OCI-LY7 (cell line): ENCODE data around the gene PCDH12. TPM values are rescaled to one million over a fixed set of nuclear protein-coding genes. Genes with fewer than 3 reads are reported as not detected.

ENCODE experiments used
- BruUV-seq: library from RNA; stranded (reverse); fragments of 400-500 nt; replicated peaks from 2 replicates; lab custom pipeline; 2021; lab: Mats Ljungman, UMichigan
- CTCF ChIA-PET: fragments of 300-600 bp; sonication (Branson Sonifier 250); formaldehyde crosslinking; loops from one replicate; lab custom pipeline; 2022; ENCODE audit warnings: antibody characterized with exemption; ENCODE audit not compliant: unreplicated experiment; lab: Charles Lee
- POLR2A ChIA-PET: fragments of 300-600 bp; sonication (Branson Sonifier 250); formaldehyde crosslinking; loops from one replicate; lab custom pipeline; 2022; ENCODE audit warnings: antibody characterized with exemption; lab: Charles Lee
- DNase-seq: peaks from one replicate; pipeline ENCODE4 v3.0.0-alpha.2; 2015; ENCODE audit warnings: low spot score
- H2AFZ ChIP-seq: fragments of 200-600 bp; sonication (generic), shearing (Covaris generic); 2 replicates; pipeline ENCODE4 v1.6.1; 2014; ENCODE audit warnings: mild to moderate bottlenecking, antibody characterized with exemption, low read length, moderate library complexity
- H3K27ac ChIP-seq: fragments of 200-600 bp; sonication (generic); 2 replicates; pipeline ENCODE4 v1.5.1; 2014; ENCODE audit warnings: mixed run types, low read depth, mild to moderate bottlenecking, moderate library complexity, low read length, inconsistent platforms; ENCODE audit not compliant: poor library complexity, severe bottlenecking
- H3K36me3 ChIP-seq: fragments of 200-600 bp; sonication (generic); 2 replicates; pipeline ENCODE4 v1.6.1; 2014; ENCODE audit warnings: mild to moderate bottlenecking, antibody characterized with exemption, low read length, moderate library complexity, mixed read lengths; ENCODE audit not compliant: insufficient read depth
- H3K4me1 ChIP-seq: fragments of 200-600 bp; sonication (generic); 2 replicates; pipeline ENCODE4 v1.5.1; 2014; ENCODE audit warnings: mild to moderate bottlenecking, low read length; ENCODE audit not compliant: insufficient read depth, poor library complexity, severe bottlenecking
- H3K4me2 ChIP-seq: fragments of 200-600 bp; sonication (generic); 2 replicates; pipeline ENCODE4 v1.6.1; 2014; ENCODE audit warnings: mild to moderate bottlenecking, low read length
- H3K4me3 ChIP-seq: fragments of 200-600 bp; sonication (generic); 2 replicates; pipeline ENCODE4 v1.5.1; 2014; ENCODE audit warnings: mild to moderate bottlenecking, low read depth, low read length; ENCODE audit not compliant: poor library complexity, severe bottlenecking
- H3K79me2 ChIP-seq: fragments of 200-600 bp; sonication (generic); 2 replicates; pipeline ENCODE4 v1.6.1; 2016; ENCODE audit warnings: low read depth, mild to moderate bottlenecking, low read length, moderate library complexity, mixed read lengths; ENCODE audit not compliant: insufficient read depth
- H3K9me2 ChIP-seq: fragments of 200-600 bp; sonication (generic); 2 replicates; pipeline ENCODE4 v1.6.1; 2016; ENCODE audit warnings: mild to moderate bottlenecking, low read length, mixed read lengths; ENCODE audit not compliant: insufficient read depth
- H3K9me3 ChIP-seq: fragments of 200-600 bp; sonication (generic); 2 replicates; pipeline ENCODE4 v1.6.1; 2014; ENCODE audit warnings: mild to moderate bottlenecking, mixed run types, low read length, mixed read lengths
- H4K20me1 ChIP-seq: fragments of 200-600 bp; sonication (generic); 2 replicates; pipeline ENCODE4 v1.6.1; 2014; ENCODE audit warnings: mild to moderate bottlenecking, antibody characterized with exemption, low read length, moderate library complexity, mixed read lengths; ENCODE audit not compliant: insufficient read depth
- CTCF ChIP-seq: fragments of 200-600 bp; sonication (generic); conservative IDR thresholded peaks from 2 replicates; pipeline ENCODE4 v1.5.1; 2014; ENCODE audit warnings: mild to moderate bottlenecking, antibody characterized with exemption, low read length, moderate library complexity, mixed read lengths
- EZH2phosphoT487 ChIP-seq: fragments of 200-600 bp; sonication (generic); IDR thresholded peaks from 2 replicates; pipeline ENCODE4 v1.6.1; 2018; ENCODE audit warnings: low read depth, borderline replicate concordance, mild to moderate bottlenecking, mixed run types, antibody characterized with exemption, low read length, moderate library complexity, mixed read lengths
- intact Hi-C: fragments of 100-400 bp; cut with micrococcal nuclease; formaldehyde crosslinking; loops from one replicate; pipeline ENCODE4 v1.10.0; 2022; ENCODE audit not compliant: unreplicated experiment
- total RNA-seq, 2 experiments: library from RNA; depleted of rRNA in 1 of 2; stranded (reverse); fragments of >200 nt in 1 of 2; shearing (Covaris generic) in 1 of 2; gene quantifications; 2 replicates each; pipeline ENCODE4 v1.2.3, GENCODE V29; 2014 to 2022

PCDH12 gene
- total RNA-seq, 2 experiments from 2014 or later = 0.03 TPM; not detected in 1

- TF ChIP-seq CTCF (no peak), EZH2phosphoT487 (no peak)
- H3K9me3 ChIP-seq = no peaks in the 10 kb centered on the region
- no peak overlapping the region for H3K4me3 ChIP-seq
- no peaks in the 10 kb centered on the region for H4K20me1 ChIP-seq
- no TSS peak for BruUV-seq
- H2AFZ ChIP-seq = no peak overlapping the region
- H3K36me3 ChIP-seq = no peaks in the 10 kb centered on the region
- H3K4me1 ChIP-seq = peaks cover 9% of the 10 kb centered on the region
- H3K9me2 ChIP-seq = no peaks in the 10 kb centered on the region
- no peak for DNase-seq
- intact Hi-C loops = no loop called here
- no peak overlapping the region for H3K4me2 ChIP-seq
- CTCF ChIA-PET = no interaction called here
- H3K27ac ChIP-seq = no peak overlapping the region
- POLR2A ChIA-PET = no interaction called here
- H3K79me2 ChIP-seq = no peaks in the 10 kb centered on the region
Observed at GRCh38 chr5:141909212-141909611, 48.8 kb downstream of the PCDH12 start.

- H3K9me2 ChIP-seq = no peaks in the 10 kb centered on the region
- no peaks in the 10 kb centered on the region for H3K9me3 ChIP-seq
- no peaks in the 10 kb centered on the region for H3K36me3 ChIP-seq
- no peak overlapping the region for H3K4me3 ChIP-seq
- no peak for DNase-seq
- H3K4me2 ChIP-seq = no peak overlapping the region
- H3K4me1 ChIP-seq = peaks cover 5% of the 10 kb centered on the region
- no TSS peak for BruUV-seq
- CTCF ChIA-PET = no interaction called here
- no peak overlapping the region for H3K27ac ChIP-seq
- no peak overlapping the region for H2AFZ ChIP-seq
- intact Hi-C loops = no loop called here
- no peaks in the 10 kb centered on the region for H3K79me2 ChIP-seq
- POLR2A ChIA-PET = no interaction called here
- no peak for TF ChIP-seq EZH2phosphoT487
- no peak for TF ChIP-seq CTCF
- H4K20me1 ChIP-seq = no peaks in the 10 kb centered on the region
Observed at GRCh38 chr5:141908796-141909195, 49.2 kb downstream of the PCDH12 start.

DNA sequence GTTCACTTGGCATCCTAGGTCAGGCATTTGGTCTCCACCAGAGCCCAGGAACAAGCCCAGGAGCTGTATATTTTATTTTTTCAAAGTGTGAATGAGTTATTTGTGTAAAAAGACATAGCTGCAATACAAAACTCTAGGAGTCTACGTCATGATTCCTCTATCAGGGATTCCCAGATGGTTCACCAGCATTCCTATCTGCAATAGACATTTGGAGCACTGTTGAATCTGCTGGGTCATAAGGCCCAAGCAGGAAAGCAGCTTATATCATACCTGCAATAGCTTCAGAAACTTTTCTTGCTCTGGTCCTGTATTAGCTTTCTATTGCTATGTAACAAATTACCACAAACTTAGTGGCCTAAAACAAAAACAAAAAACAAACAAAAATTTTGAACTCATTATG is 51.0 kb downstream of the PCDH12 start:
- intact Hi-C loops = no loop called here
- Histone ChIP-seq H4K20me1 (no peaks in the 10 kb centered on the region), H3K79me2 (no peaks in the 10 kb centered on the region), H3K4me1 (no peaks in the 10 kb centered on the region), H3K36me3 (no peaks in the 10 kb centered on the region), H3K4me2 (no peak overlapping the region), H3K27ac (no peak overlapping the region), H3K9me2 (no peaks in the 10 kb centered on the region), H3K9me3 (no peaks in the 10 kb centered on the region), H3K4me3 (no peak overlapping the region), H2AFZ (no peak overlapping the region)
- BruUV-seq = no TSS peak
- DNase-seq = no peak
- ChIA-PET CTCF (no interaction called here), POLR2A (interaction anchor here (0.7 to 1.3 kb wide), 4 partner anchors 9 to 63 kb away, joined by 3 to 9 read pairs (median 3); no protein-coding TSS in a partner anchor)
- TF ChIP-seq EZH2phosphoT487 = no peak
- no peak for TF ChIP-seq CTCF
